SK-N-SH (cell line): ENCODE measurements around the gene IL12RB1.

Source experiments
- CHD2 ChIP-seq: fragments of 150-350 bp; IDR thresholded peaks from 2 replicates; pipeline ENCODE4 v1.6.1; 2018; ENCODE audit warnings: low read length; ENCODE audit not compliant: partially characterized antibody
- CTCF ChIP-seq: fragments of 200-600 bp; sonication (generic); IDR thresholded peaks from 2 replicates; pipeline ENCODE4 v1.6.1; 2017; ENCODE audit warnings: antibody characterized with exemption, mild to moderate bottlenecking, moderate library complexity
- EP300 ChIP-seq, 2 experiments: IDR thresholded peaks; 2 replicates each; pipeline versions ENCODE4 v1.4.0 to v1.6.1; 2012; ENCODE audit warnings: borderline replicate concordance in 1 of 2, low read depth in 1 of 2, low read length in 1 of 2
- MAX ChIP-seq: IDR thresholded peaks from 2 replicates; pipeline ENCODE4 v1.4.0; 2012; ENCODE audit warnings: low read depth
- POLR2AphosphoS5 ChIP-seq: IDR thresholded peaks from 2 replicates; pipeline ENCODE4 v1.6.1; 2012; ENCODE audit warnings: low read depth, low read length
- RCOR1 ChIP-seq: fragments of 150-350 bp; IDR thresholded peaks from 2 replicates; pipeline ENCODE4 v1.6.1; 2017; ENCODE audit warnings: antibody characterized with exemption, low read length
- RFX5 ChIP-seq: IDR thresholded peaks from 2 replicates; pipeline ENCODE4 v1.6.1; 2012; ENCODE audit warnings: mild to moderate bottlenecking, improper control_type of control experiment, low read length
- RXRA ChIP-seq: IDR thresholded peaks from 2 replicates; pipeline ENCODE4 v1.4.0; 2012; ENCODE audit warnings: low read depth, mild to moderate bottlenecking, borderline replicate concordance
- TAF1 ChIP-seq: IDR thresholded peaks from 2 replicates; pipeline ENCODE4 v1.6.1; 2012; ENCODE audit warnings: low read depth, mild to moderate bottlenecking, low read length, moderate library complexity, borderline replicate concordance
- USF1 ChIP-seq: IDR thresholded peaks from 2 replicates; pipeline ENCODE4 v1.4.0; 2012; ENCODE audit warnings: low read depth, borderline replicate concordance
- YY1 ChIP-seq: IDR thresholded peaks from 2 replicates; pipeline ENCODE4 v1.4.0; 2012; ENCODE audit warnings: low read depth, mild to moderate bottlenecking
- ZBTB33 ChIP-seq: IDR thresholded peaks from 2 replicates; pipeline ENCODE4 v1.4.0; 2012; ENCODE audit warnings: low read depth, borderline replicate concordance

- TF ChIP-seq POLR2AphosphoS5, result no peak
- no peak for TF ChIP-seq CTCF
- TF ChIP-seq YY1, result no peak
- TF ChIP-seq RXRA, result no peak
- no peak for TF ChIP-seq TAF1
- no peak for TF ChIP-seq EP300 (IDR thresholded peaks at IDR 0.05; ENCODE audit: borderline replicate concordance in 1 of 2, low read depth in 1 of 2, low read length in 1 of 2)
- TF ChIP-seq RFX5, result no peak
- no peak for TF ChIP-seq ZBTB33
- no peak for TF ChIP-seq CHD2
- no peak for TF ChIP-seq USF1
- no peak for TF ChIP-seq RCOR1
- TF ChIP-seq MAX, result no peak
These were observed 24.0 kb upstream of the IL12RB1 start for GRCh38 chr19:18110609-18111232.
